ENCODE results near the gene TXNL4A.

- TF ChIP-seq CTCF (IDR thresholded peaks at IDR 0.05) (no peak), POLR2A (IDR thresholded peaks at IDR 0.05) (no peak)
These were observed 45.4 kb downstream of the TXNL4A start for GRCh38 chr18:79942786-79943607.

All from esophagus squamous epithelium (tissue), 4 donors.